GM08714 (cell line): ENCODE results near the gene CPZ.
"Not testable (repeated sequence)": the region's sequence is repeated elsewhere in the genome, so short reads cannot be mapped to it uniquely, and the experiment has no call there.

ENCODE experiments used
- H3K4me3 ChIP-seq: fragments of 200-500 bp; sonication (Bioruptor generic); 2 replicates; pipeline ENCODE4 v1.5.1; 2014; ENCODE audit warnings: mild to moderate bottlenecking, low read length, inconsistent platforms
- ZNF274 ChIP-seq: IDR thresholded peaks from 2 replicates; pipeline ENCODE4 v1.6.1; 2012; ENCODE audit warnings: mild to moderate bottlenecking, low read depth, low read length

The CPZ gene

GRCh38 chr4:8647094-8647570 lies 54.6 kb downstream of the CPZ start:
- no peak overlapping the region for H3K4me3 ChIP-seq
- no peak for TF ChIP-seq ZNF274

- no peak overlapping the region for H3K4me3 ChIP-seq
- no peak for TF ChIP-seq ZNF274
Observed at GRCh38 chr4:8647626-8648025, 55.1 kb downstream of the CPZ start.

- H3K4me3 ChIP-seq: no peak overlapping the region
- no peak for TF ChIP-seq ZNF274
Observed at GRCh38 chr4:8648296-8648695, 55.7 kb downstream of the CPZ start.

- no peak for TF ChIP-seq ZNF274
- H3K4me3 ChIP-seq: no peak overlapping the region
Observed at GRCh38 chr4:8648816-8649630, 56.5 kb downstream of the CPZ start.

- no peak for TF ChIP-seq ZNF274
- H3K4me3 ChIP-seq: no peak overlapping the region
Observed at GRCh38 chr4:8649631-8650361, 57.2 kb downstream of the CPZ start.

- H3K4me3 ChIP-seq: no peak overlapping the region
- TF ChIP-seq ZNF274: no peak
Observed at GRCh38 chr4:8651661-8652180, 59.2 kb downstream of the CPZ start.

- no peak overlapping the region for H3K4me3 ChIP-seq
- no peak for TF ChIP-seq ZNF274
Observed at GRCh38 chr4:8652181-8653078, 59.9 kb downstream of the CPZ start.

- TF ChIP-seq ZNF274: no peak
- H3K4me3 ChIP-seq: no peak overlapping the region
Observed at GRCh38 chr4:8653326-8654000, 60.9 kb downstream of the CPZ start.

- H3K4me3 ChIP-seq: not testable (repeated sequence)
Observed at GRCh38 chr4:8654139-8654538, 61.6 kb downstream of the CPZ start.

- H3K4me3 ChIP-seq: no peak overlapping the region
- no peak for TF ChIP-seq ZNF274
Observed at GRCh38 chr4:8655411-8656184, 63.0 kb downstream of the CPZ start.

- no peak overlapping the region for H3K4me3 ChIP-seq
- TF ChIP-seq ZNF274: no peak
Observed at GRCh38 chr4:8656185-8656517, 63.6 kb downstream of the CPZ start.

GRCh38 chr4:8656711-8657380 lies 64.3 kb downstream of the CPZ start:
- TF ChIP-seq ZNF274: no peak
- no peak overlapping the region for H3K4me3 ChIP-seq
